Middle frontal gyrus (tissue), 1 donor: ENCODE results near the gene DKKL1.
A peak's percentile ranks its signal among the peaks of the same experiment; 100 is the strongest.

ENCODE experiments used
- DNase-seq: peaks from one replicate; pipeline ENCODE4 v3.0.0-alpha.2; 2015; ENCODE audit warnings: low spot score; ENCODE audit errors: extremely low spot score

DKKL1 gene

DNA sequence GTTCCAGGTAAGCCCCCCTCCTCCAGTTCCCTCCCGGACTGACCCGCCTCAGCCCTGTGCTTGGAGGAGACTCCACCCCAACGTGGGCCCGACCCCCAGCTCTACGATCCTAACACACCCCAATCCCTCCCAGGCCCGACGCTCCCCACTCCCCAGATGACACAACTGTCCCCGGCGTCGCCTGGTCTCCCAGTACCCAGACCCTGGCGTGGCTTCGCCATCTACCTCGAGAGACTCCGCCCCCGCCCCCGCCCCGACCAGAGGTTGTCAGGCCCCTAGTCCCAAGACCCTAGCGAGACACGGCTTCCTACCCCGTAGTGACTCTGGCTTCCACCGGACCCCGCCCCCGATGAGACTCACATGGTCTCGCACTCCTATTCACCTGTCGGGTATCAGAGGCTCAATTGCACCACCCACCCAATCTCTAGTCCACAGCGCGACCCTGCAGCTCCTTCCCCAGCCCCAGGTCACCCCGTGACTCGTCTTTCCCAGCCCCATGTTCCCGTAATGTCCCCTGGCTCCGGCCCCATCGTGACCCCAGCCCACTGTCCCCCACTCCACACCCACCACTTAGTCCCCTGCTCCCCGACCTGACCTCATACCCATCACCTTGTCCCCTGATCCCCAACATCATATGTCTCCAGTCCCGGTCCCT, 25.5 kb upstream of the DKKL1 start:
- DNase-seq: no peak

DNA sequence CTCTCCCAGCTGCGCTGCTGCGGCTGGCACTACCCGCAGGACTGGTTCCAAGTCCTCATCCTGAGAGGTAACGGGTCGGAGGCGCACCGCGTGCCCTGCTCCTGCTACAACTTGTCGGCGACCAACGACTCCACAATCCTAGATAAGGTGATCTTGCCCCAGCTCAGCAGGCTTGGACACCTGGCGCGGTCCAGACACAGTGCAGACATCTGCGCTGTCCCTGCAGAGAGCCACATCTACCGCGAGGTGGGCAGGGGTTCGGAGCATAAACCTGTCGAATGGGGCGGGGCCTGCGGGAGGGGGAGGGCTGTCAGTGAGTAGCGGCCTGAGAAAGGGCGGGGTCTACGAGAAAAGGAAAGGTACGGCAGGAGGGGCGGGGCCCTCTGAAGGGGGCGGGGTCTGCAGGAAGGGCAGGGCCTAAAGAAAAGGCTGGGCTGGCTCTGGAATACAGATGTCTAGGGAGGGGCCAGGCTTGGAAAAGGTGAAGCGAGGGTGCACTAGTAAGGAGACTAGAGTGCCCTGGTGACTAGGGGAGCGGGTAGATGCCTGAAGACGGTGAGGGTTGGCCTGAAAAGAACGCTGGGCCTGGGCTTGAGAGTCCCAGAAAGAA, 24.9 kb upstream of the DKKL1 start:
- no peak for DNase-seq

DNA sequence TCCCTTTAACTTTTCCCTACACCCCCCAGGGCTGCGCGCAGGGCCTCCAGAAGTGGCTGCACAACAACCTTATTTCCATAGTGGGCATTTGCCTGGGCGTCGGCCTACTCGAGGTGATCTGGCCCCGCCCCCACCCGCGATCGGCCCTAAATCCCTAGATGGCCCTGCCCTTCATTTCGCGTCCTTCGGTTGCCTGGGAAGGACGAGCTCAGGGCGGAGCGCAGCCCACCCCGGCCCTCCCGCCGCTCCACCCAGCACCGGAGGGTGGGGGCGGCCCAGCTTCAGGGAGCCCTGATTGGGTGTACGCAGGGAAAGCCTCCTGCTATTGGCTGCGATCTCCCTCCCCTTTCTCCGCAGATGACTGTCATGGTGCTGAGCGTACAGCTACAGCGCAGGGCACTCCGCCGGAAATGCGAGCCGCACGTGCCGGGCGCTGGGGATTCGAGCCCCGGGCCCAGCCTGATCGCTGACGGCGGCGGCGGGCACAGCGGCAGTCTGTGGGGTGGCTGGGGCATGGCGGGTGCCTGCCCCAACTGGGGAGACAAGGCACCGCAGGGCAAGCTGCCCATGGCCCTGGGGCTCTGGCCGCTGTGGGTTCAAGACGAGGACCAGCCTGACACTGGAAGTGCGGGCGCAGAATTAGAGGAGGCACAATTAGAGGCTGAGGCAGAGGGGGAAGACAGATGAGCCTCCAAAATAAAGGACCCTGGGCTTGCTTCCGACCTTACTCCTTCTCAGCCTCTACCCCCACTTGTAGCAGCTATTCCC, 24.2 kb upstream of the DKKL1 start:
- DNase-seq: peak; percentile 42

GRCh38 chr19:49340069-49340864, 23.4 kb upstream of the DKKL1 start:
- no peak for DNase-seq

DNA sequence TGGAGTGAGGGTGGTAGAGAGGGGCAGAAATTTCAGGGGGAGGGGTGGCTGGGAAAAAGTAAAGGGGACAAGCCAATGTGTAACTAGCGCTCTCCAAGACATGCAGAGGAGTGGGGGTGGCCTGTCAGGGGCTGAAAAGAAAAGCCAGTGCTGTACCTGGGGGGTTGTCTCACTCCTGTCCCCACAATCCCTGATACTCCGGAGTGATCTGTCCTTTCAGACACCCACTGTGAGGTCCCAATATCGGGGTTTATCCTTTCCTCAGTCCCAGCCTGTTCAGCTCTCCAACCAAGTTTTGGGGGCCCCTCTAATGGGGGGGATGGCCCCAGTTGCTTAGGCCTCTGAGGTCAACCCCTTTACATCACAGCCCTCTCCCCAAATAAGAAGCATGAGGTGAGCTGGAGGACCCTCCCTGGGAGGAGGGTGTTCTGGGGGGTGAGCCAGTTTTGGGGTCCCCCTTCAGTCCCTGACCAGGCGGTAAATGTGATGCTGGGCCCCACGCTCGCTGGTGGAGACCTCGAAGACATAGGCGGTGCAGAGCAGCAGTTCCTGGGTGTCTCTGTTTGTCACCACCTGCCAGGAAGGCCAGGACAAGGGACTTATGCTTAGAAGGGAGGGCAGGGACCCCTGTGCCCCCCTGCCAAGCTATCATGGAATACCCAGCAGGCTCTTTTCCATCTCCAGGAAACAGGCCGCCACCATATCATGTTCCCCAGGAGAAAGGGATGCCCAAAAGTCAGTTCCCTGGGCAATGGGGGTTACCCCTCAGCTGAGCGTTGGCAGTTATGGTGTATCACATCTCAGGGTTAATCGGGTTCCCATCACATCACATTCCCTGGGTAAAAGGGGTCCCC, 22.6 kb upstream of the DKKL1 start:
- DNase-seq: no peak

DNA sequence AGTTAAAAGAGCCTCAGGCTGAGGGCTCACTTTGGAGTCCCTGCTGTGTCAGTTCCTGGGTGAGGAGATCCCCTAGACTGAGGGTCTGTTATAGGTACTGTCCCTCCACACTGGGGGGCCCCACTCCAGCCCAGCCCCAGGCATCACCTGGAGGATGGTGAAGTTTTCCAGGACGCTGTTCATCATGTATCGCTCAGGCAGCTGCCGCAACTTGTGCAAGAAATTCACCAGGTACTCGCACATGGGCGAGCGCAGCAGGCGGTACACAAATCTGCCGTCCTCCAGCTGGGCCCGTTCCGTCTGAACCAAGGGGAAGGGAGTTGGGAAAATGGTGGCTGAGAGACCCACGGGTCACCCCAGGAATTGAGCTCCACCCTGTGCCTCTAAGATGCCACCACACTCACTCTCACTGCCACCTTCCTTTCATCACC, 21.4 kb upstream of the DKKL1 start:
- no peak for DNase-seq

DNA sequence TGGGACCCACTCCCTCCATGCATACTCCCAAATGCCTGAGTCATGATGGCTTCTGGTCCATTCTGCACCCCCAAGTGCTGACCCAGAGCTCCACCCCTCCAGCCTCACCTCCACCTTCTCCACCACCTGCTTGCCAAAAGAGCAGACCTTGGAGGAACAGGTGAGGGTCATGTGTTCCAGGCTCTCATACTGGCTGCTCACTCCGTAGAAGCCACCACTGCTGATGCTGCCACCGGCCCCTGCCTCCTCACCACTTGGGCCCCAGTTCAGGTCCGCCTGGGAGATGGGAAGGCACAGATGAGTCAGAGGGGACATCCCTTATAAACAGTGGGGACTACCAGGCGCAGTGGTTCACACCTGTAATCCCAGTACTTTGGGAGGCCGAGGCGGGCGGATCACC, 20.6 kb upstream of the DKKL1 start:
- DNase-seq: no peak

- DNase-seq: no peak
Measured at GRCh38 chr19:49344505-49345423, 18.9 kb upstream of the DKKL1 start.

DNA sequence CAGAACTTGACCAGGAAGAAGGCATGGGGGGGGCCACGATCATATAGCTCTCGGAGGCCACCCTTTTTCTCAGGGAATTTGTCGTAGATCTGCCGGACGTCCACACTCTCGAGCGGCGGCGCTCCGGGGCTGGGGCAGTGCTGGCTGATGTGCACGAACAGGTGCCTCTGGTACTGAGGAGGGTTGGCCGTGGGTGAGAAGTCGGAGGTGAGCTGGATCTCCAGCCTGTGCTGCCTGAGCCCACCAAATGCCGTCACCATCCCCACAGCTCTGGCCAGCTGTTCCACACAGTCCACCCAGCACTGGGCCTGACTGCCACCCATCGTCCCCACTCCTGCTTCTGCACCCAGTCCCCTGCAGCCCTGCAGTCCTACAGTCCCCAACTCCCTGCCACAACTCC, 16.5 kb upstream of the DKKL1 start:
- DNase-seq: no peak

DNA sequence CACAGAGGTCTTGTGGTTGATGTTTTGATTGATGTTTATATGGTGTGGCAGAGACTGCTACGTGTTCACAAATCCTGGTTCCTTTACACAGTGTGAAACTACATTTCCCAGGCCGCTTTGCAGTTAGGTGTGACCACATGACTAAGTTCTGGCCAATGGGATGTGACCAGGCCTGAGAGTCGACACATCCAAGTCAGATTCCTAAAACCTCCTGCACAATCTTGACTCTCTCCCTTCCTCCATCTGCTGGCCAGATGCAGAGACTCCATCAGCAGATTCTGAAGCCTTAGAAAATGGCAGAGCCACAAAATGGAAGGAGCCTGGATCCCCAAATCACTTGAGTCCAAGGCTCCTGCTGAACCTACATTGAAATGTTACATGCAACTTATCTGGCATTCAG, 15.8 kb upstream of the DKKL1 start:
- no peak for DNase-seq

DNA sequence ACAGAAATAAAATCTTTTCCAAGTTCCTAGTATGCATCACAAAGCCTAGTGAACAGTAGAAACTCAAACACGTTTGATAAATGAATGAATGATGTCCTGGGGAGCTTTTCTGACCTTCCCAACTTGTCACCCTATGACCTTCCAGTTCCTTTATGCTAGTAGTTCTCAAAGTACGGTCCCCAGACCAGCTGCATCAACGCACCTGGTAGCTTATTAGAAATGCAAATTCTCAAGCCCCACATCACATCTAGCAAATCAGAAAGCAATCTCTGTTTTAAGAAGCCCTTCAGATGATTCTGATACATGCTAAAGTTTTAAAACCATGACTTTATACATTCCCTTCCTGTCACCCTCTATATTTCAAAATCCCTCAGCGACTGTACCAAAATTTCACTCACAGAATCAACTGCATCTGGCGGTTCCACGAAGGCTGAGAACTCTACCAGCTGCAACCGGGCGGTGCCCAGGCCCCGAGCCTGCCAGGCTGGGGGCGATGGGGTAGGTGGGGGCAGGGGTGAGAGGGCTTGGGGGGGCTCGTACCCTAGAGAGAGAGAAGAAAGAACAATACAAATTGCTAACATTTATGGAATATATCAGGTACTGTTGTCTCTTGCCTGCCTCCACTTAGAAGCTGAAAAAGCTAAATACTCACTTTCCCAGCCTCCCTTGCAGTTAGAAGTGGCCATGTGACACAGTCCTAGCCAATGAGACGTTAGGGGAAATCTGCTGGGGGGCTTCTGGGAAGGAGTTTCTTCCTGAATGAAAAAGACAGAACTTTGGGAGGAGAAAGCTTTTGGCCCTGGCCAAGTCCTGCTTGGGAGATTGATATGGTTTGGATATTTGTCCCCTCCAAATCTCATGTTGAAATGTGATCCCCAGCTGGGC, 15.1 kb upstream of the DKKL1 start:
- no peak for DNase-seq

GRCh38 chr19:49349567-49349966, 14.1 kb upstream of the DKKL1 start:
- no peak for DNase-seq

GRCh38 chr19:49355909-49356353, 7.7 kb upstream of the DKKL1 start:
- DNase-seq: no peak

DNA sequence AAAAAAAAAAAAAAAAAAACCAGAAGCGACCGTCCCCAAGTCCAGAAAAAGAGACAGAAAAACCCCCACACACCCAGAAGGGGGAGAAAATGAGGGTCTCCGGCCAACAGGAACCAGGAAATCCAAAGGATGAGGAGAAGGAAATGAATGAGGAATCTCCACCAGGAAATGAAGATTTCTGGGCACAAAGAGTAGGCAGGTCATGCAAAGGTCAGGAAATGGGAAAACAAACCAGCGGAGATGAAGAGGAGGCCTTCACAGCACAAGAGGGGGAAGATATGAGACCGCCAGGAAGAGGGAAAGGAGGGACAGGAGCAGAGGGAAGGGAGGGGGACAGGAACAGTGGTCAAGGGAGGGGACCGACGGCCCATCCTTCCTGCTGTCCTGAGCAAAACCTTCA, 7.3 kb upstream of the DKKL1 start:
- no peak for DNase-seq

DNA sequence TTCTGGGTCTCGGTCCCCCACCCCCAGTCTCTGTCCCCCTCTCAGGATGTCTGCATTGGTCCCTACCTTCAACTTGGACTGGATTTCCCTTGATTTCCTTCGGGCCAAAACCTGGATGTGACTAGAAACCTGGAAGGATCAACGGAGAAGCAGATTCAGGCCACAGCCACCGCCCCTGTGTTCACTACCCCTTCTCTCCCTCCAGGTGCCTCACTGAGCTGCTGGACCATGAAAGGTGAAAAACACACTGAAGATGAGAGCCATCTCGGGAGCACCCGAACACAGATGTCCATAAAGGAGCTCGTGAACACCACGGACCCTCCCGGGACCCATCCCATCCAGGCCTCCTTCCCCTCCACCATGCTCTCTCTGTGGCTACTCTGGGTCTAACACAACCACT, 6.5 kb upstream of the DKKL1 start:
- no peak for DNase-seq

DNA sequence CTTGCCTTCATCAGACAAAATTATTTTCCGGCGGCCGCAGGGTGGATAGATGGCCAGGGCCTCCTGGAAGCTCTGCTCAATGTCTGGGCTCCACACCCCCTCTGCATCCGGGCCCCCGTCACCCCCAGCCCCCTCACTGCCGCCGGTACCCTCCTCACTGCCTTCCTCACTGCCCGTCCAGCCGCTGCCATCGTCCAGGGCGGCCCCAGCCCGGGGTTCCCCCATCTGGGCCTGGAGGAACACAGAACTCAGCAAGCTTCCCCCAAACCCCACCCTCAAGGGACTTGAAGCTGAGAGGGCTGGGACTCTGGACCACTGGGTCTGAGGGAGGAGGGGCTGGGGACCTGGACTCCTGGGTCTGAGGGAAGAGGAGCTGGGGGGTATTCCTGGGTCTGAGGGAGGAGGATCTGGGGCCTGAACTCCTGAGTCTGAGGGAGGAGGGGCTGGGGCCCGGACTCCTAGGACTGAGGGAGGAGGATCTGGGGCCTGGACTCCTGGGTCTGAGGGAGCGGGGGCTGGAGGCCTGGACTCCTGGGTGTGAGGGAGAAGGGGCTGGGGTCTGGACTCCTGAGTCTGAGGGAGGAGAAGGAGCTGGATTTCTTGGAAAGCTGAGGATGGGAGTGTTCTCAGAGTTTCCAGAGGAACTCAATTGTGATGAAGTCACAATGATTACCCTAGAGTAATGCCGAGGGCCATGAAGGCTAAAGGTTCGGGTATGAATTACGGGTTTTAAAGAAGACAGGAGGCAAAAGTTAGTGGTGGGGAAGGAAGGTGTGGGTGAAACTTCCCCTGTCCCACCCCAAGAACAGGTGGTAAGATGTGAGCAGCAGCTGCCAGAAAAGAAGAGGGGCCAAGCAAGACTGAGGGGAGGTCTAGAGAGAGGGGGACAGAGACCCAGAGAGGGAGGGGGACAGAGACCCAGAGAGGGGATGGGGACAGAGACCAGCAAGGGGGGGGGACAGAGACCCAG, 3.5 kb upstream of the DKKL1 start:
- no peak for DNase-seq

DNA sequence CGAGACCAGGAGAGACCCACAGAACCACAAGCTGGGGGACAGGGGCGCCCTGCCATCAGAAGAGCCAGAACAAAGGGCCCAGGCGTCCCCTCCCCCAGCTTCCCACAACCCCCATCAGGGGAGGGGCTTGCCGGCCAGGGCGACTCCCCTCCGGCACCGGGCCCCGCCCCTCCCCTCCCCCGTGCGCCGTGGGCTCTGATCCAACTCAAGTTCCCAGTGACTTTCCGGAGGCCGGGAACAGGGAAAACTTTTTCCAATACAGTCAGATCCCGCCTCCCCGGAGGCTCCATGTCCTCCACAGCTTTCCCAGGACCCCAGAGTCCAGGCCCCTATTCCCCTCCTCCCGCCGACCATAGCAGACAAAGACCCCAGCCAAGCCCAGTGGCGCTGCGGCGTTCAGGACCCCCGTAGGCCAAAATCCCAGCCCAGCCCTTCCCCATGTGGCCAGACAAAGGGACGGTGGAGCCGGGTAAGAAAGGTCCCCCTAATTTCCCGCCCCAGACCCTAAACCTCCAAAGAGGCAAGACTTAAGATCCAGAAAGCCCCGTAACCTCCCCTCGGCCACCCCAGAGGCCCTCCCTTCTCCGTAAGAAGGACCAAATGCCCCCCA, 2.1 kb upstream of the DKKL1 start:
- DNase-seq: no peak
